Ecto neural progenitor cell (in vitro differentiated cells): ENCODE results near the gene DACT1.

Source experiments
- DNase-seq: peaks from one replicate; pipeline ENCODE4 v3.0.0-alpha.2; 2018; ENCODE audit warnings: low spot score

DACT1 gene

DNA sequence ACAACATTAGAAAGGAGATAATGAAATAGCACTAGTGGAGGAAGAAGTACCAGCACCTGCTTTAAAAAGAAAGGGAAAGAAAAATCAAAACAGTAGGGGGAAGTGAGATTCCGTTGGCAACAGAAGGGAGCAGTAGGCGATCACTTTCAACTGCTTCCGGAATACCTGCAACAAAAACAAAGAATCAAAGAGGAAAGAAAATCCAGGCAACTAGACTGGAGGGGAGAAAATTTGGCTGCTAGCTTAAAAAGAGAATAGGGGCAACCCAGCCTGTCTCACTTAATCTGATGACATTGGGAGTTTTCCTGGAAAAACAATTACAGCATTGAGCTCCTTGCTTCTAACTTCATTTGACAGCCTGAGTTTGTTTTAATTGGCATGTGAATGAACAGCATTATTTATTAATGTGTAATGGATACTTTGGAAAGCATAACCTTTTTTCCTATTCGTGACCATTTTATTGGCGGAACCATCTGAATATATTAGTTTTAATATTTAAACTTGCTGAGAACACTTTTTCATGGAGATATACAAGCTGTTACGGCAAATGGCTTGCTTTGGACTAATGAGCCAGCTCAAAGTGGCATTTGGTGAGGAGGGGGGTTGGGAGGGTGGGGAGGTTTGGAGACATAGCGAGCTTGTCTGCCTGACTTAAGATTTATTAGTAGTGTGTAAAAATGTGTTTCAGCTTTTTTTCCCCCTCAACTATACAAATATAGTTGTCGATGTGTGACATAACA is 2.5 kb upstream of the DACT1 start:
- DNase-seq: no peak

DNA sequence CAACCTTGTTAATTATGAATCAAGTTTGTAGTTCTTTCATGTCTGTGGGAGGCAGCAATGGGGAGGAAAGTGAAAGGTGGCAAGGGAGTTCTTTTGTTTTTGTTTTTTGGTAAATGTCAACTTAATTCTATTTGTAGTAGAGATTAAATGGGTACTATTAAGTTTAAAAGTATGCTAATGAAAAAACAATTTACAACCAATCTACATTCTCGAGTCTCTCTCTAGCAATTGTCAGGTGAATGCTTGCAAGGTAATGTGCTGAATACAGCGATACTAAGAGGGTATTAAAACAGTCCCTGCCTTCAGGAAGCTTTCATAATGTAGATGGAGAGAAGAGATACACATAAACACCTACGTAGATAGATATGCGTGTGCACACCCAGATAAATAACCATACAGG is 1.6 kb upstream of the DACT1 start:
- no peak for DNase-seq

GRCh38 chr14:58637040-58637390 is 747 bp upstream of the DACT1 start:
- no peak for DNase-seq

- peak; percentile 66 for DNase-seq
Observed at GRCh38 chr14:58638231-58639197, 752 bp downstream of the DACT1 start.

DNA sequence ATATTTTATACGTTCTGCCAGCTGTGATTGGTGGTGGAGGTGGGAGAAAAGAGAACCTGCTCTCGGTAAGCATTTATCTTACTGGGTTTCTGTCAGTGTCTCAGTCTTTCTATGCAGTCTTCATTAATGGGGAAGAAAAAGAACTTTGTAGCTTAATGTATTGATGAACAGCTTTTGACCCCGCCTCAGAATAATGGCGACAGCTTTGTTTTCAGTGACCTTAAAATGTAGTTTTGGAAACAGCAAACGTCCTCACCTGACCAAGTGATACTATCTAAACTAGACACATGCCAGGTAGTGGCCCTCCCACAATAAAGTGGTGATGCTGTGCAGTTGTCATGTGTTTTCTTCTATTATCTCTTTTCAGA is 1.4 kb downstream of the DACT1 start:
- no peak for DNase-seq

- DNase-seq: peak; percentile 58
Observed at GRCh38 chr14:58639842-58640484, 2.2 kb downstream of the DACT1 start.

GRCh38 chr14:58640959-58641358 is 3.2 kb downstream of the DACT1 start:
- no peak for DNase-seq

- DNase-seq: no peak
Observed at GRCh38 chr14:58641509-58641908, 3.7 kb downstream of the DACT1 start.

DNA sequence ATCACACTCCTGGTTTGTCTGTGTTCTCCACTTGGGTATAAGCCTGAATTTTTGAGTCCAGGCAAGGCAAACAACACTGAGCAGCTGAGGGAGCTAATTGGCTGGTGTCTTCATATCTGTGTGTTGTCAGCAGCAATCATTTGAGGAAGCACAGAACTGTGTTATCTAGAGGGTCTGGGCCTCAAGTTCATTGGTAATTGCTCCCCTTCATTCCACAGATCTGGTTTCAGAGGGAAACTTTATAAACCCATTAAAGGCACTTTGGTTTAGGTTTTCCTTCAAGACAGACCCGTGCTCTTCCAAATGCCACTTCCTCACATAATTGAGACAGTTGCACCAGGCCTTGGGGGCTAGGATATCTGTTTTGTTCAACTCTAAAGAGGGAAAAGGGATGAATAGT is 5.6 kb downstream of the DACT1 start:
- no peak for DNase-seq

- no peak for DNase-seq
Observed at GRCh38 chr14:58645641-58646040, 7.9 kb downstream of the DACT1 start.

DNA sequence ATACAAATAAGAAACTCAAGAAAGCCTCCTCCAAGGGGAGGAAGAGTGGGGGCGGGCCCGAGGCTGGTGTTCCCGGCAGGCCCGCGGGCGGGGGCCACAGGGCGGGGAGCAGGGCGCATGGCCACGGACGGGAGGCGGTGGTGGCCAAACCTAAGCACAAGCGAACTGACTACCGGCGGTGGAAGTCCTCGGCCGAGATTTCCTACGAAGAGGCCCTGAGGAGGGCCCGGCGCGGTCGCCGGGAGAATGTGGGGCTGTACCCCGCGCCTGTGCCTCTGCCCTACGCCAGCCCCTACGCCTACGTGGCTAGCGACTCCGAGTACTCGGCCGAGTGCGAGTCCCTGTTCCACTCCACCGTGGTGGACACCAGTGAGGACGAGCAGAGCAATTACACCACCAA is 8.7 kb downstream of the DACT1 start:
- no peak for DNase-seq

GRCh38 chr14:58647777-58648176 is 10.0 kb downstream of the DACT1 start:
- DNase-seq: no peak

- no peak for DNase-seq
Observed at GRCh38 chr14:58650857-58651256, 13.1 kb downstream of the DACT1 start.

- DNase-seq: no peak
Observed at GRCh38 chr14:58656671-58657411, 19.1 kb downstream of the DACT1 start.

DNA sequence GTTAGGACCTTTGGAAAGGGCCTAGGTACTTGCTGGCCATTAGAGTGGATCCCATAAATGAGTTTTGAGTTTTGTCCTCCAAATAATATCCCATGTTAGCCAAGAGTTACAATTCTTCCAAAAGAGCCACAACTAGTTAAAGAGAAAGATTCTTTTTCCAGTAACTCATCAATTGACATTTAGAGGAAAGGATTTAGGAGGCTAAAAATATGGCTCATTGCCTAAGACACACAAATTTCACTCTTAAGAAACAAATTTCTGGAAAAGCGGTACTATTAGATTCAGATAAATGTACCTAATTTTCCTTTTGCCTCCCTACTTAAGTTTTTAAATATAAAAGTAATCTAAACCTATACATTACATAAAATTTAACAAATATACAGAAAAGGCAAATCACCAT is 21.3 kb downstream of the DACT1 start:
- no peak for DNase-seq

DNA sequence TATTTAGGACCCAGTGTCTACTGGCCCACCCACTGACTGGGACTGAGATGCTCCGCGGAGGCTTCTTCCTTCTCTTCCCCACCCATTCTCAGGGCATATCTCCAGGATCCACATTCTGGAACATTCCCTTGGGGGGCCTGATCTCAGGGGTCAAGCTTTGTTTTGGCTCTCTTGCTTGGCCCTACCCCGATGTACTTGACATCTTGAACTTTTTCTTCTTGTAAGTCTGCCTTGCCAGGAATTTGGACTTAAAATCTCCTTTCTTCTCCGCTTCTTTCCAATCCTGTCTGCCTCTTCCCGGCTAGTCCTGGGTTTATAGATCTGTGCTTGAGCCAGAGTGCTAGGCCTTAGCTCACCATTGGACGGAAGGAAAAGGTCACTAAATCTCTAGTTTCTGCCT is 22.1 kb downstream of the DACT1 start:
- no peak for DNase-seq

DNA sequence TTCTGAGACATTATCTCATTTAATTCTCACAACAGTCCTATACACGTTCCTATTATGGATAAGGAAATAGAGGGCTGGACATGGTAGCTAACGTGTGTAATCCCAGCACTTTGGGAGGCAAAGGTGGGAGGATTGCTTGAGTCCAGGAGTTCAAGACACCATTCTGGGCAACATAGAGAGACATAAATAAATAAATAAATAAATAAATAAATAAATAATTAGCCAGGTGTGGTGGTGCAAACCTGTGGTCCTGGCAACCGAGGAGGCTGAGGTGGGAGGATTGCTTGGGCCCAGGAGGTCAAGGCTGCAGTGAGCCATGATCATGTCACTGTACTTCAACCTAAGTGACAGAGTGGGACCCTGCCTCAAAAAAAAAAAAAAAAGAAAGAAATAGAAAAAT is 22.6 kb downstream of the DACT1 start:
- DNase-seq: no peak

DNA sequence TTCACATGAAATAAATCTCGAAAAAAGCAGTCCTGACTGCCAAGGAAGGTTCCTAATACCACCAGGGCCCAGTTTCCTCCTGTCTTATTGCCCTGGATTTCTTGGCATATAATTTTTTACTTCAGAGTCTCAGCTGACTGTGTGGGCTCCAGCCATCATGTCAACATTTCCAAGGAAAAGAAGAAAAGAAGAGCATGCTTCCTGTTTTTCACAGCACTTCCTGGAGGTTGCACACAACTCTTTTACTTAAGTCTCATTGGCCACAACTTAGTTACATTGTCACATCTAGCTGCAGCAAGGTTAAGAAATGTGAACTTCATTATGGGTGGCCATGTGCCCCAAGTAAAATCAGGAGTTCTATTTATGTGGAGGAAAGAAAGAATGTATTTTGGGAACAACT is 24.3 kb downstream of the DACT1 start:
- DNase-seq: no peak

DNA sequence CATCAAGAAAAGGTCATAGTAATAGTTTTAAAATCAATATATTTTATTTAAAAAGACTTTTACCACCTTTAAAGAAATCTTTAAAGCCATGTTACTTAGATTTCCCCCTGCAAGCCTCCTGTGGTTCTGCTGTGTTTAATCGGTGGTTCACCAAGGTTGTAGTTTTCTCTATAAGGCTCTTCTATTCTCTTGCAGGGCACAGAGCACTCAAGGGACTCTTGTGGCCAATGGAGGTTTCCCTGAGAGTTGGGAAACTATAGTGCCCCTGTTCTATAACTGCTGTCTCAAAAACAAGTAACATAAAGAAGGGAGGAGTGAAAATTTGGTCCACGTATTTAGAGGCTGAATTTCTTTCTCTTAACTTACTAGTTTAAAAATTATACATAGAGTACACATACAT is 25.0 kb downstream of the DACT1 start:
- no peak for DNase-seq

DNA sequence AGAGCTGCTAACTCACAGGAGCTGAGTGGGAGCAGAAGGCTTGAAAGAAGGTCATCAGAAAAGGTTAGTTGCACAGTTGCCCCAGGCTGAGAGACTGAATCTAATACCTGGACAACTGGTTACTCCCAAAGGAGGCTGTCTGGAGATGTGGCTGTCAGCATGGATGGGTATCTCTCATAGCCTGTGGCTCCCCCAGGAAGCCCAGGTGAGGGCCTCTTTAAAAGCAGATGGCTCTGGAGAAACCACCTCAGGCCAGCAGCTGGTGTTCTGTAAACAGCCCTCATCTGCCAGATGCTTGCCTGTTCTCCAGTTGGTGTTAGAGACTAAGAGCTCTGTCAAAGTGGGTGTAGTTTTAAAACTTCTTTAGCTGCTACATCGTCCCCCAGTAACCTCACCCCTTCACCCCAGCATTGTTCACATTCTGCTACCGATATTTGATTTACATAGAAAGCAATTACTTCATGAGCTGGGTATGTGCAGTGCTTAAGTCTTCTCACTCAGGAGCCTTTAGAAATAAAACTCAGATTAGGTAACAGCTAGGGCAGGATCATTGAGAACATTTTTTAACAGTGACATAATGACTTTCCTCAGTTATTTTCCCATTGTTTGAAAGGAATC is 25.8 kb downstream of the DACT1 start:
- DNase-seq: no peak

DNA sequence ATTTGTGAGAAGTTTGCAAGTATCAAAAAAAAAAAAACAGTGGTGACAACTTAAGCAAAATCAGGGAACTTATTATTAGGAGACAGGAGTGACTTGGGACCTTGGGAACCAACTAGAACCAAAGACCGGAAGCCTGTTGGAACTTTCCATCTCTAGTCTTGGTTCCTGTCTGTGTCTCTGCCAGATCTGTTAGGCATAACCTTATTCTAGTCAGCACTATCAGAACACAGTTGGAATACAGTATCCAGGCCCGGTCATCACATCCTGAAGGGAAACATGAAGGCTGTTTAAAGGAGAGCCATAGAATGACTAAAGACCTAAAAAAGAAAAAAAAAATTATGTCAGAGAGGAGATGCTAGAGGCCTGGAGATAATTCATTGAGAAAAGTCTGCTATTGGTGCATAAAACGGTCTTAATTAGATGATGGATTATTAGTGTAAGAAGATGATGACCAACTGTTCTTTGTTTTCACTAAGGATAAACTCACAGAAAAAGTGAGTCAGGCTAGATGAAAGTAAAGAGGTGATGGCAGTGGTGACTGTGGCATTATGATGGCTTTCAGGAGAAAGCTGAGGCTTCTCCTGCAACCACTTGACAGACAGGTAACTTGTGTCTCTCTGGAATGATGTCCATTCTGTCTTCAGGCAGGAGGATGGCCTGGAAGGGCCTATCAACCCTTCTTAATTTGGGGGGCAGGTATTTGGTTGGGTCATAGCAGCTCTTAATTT is 28.2 kb downstream of the DACT1 start:
- DNase-seq: no peak
